ENCODE results near the gene PPP1R14C. TPM values are rescaled to one million over a fixed set of nuclear protein-coding genes. Genes with fewer than 3 reads are reported as not detected.

The PPP1R14C gene
- total RNA-seq, 1 donor from 2014 or later: 0.46 TPM

DNA sequence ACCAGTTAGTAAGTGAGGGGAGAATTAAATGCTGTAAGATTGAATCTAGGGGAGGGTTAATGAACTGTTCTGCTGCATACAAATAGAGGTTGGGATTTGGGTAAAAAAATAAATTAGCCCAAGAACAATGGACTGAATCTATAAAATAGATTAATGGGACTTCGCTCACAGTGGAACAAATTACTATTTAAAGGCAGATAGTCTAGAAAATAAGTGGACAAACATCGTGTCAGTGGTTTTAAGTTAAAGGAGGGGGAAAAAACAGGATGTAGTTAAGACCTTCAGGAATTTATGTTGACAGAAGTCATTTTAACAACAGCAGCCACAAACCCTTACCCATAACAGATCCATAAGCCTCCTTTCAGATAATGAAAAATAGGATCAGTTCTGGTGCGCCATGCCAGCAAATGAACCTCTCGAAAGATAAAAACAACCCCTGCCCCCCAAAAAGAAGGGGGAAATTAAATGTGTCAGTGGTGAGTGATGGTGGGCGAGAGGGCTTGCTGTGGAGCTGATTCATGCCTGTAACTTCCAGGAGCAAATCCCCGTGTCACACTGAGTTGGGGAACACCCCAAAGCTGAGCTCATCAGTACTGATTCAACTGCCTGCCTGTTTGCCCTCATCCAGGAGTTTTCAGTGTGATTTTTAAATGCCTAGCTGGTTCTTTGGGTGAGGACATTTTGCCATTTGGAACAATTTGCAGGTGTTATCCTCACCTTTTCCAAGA is 86.8 kb downstream of the PPP1R14C start:
- no peaks in the 10 kb centered on the region for H3K4me1 Mint-ChIP-seq (ENCODE audit: unreplicated experiment)
- H3K4me3 Mint-ChIP-seq (ENCODE audit: unreplicated experiment): no peak overlapping the region
- no peak for DNase-seq (ENCODE audit: extremely low spot score, unreplicated experiment)
- peaks cover 7% of the 10 kb centered on the region for H3K9me3 Mint-ChIP-seq (ENCODE audit: unreplicated experiment)
- TF ChIP-seq CTCF (IDR thresholded peaks at IDR 0.05): no peak
- no peak overlapping the region for H3K27ac Mint-ChIP-seq (ENCODE audit: unreplicated experiment)
- H3K27me3 Mint-ChIP-seq (ENCODE audit: unreplicated experiment): peaks cover 5% of the 10 kb centered on the region
- H3K36me3 Mint-ChIP-seq (ENCODE audit: unreplicated experiment): no peaks in the 10 kb centered on the region

DNA sequence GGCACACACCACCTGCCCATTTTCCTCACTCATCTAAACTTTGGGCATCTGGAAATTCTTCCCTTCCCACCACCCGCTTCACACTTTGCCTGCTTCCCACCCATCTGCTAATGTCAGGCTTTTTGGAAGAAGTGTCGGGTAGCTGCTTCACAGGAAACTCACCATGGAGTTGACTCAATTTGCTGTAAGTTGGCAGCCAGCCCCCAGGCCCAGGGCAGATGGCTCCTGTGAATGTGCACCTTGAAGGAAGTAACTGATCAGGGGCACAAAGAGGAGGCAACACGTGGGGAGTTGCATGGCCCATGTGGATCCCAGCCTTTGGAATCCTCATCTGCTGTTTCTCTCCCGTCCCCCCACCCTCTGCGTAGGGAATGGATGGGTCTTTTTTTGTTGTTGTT is 87.3 kb downstream of the PPP1R14C start:
- no peak for DNase-seq (ENCODE audit: extremely low spot score, unreplicated experiment)
- no peak for TF ChIP-seq CTCF (IDR thresholded peaks at IDR 0.05)
- Mint-ChIP-seq H3K4me1 (ENCODE audit: unreplicated experiment) (no peaks in the 10 kb centered on the region), H3K27ac (ENCODE audit: unreplicated experiment) (no peak overlapping the region), H3K4me3 (ENCODE audit: unreplicated experiment) (no peak overlapping the region), H3K9me3 (ENCODE audit: unreplicated experiment) (peaks cover 7% of the 10 kb centered on the region), H3K27me3 (ENCODE audit: unreplicated experiment) (peaks cover 5% of the 10 kb centered on the region), H3K36me3 (ENCODE audit: unreplicated experiment) (no peaks in the 10 kb centered on the region)

DNA sequence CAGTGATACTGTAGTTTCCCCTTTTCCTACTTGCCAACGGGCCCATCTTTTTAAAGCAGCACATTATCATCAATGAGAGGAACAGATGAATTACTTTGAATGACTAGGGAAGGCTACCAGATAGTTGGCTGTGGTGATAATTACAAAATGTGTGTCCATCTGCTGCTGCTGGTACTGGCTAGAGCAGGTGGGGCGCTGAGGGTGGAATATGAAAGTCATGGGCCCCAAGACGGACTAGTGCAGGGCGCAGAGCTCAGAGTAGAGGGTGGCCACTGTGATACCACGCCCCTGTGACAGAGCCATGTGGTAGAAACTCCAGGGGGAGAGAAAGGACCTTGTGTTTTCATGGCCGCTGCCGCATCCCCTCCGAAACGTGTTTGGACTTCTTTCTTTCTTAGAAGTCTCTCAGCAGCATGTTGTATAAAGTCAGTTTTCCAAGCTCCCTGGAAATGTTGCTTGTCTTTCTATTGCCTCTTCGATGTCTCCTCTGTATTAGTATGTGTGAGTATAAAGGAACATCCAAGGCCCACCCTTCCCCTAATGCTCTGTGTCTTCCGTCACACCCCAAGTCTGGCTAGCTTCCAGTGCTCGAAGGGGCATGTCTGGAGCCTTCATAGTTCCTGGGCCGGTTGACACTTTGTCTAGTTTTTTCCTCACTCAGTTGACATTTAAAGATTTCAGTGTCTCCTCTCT is 88.1 kb downstream of the PPP1R14C start:
- H3K4me3 Mint-ChIP-seq (ENCODE audit: unreplicated experiment): no peak overlapping the region
- peaks cover 5% of the 10 kb centered on the region for H3K27me3 Mint-ChIP-seq (ENCODE audit: unreplicated experiment)
- no peak overlapping the region for H3K27ac Mint-ChIP-seq (ENCODE audit: unreplicated experiment)
- no peaks in the 10 kb centered on the region for H3K4me1 Mint-ChIP-seq (ENCODE audit: unreplicated experiment)
- TF ChIP-seq CTCF (IDR thresholded peaks at IDR 0.05): no peak
- peaks cover 7% of the 10 kb centered on the region for H3K9me3 Mint-ChIP-seq (ENCODE audit: unreplicated experiment)
- no peak for DNase-seq (ENCODE audit: extremely low spot score, unreplicated experiment)
- H3K36me3 Mint-ChIP-seq (ENCODE audit: unreplicated experiment): no peaks in the 10 kb centered on the region

GRCh38 chr6:150231525-150231850 is 88.6 kb downstream of the PPP1R14C start:
- Mint-ChIP-seq H3K9me3 (ENCODE audit: unreplicated experiment) (peaks cover 7% of the 10 kb centered on the region), H3K27ac (ENCODE audit: unreplicated experiment) (no peak overlapping the region), H3K27me3 (ENCODE audit: unreplicated experiment) (peaks cover 5% of the 10 kb centered on the region), H3K4me3 (ENCODE audit: unreplicated experiment) (no peak overlapping the region), H3K4me1 (ENCODE audit: unreplicated experiment) (no peaks in the 10 kb centered on the region), H3K36me3 (ENCODE audit: unreplicated experiment) (no peaks in the 10 kb centered on the region)
- no peak for DNase-seq (ENCODE audit: extremely low spot score, unreplicated experiment)
- no peak for TF ChIP-seq CTCF (IDR thresholded peaks at IDR 0.05)

- H3K9me3 Mint-ChIP-seq (ENCODE audit: unreplicated experiment): peaks cover 11% of the 10 kb centered on the region
- no peak for TF ChIP-seq CTCF (IDR thresholded peaks at IDR 0.05)
- peaks cover 2% of the 10 kb centered on the region for H3K4me1 Mint-ChIP-seq (ENCODE audit: unreplicated experiment)
- no peak overlapping the region for H3K4me3 Mint-ChIP-seq (ENCODE audit: unreplicated experiment)
- H3K27me3 Mint-ChIP-seq (ENCODE audit: unreplicated experiment): no peaks in the 10 kb centered on the region
- no peak for DNase-seq (ENCODE audit: extremely low spot score, unreplicated experiment)
- H3K36me3 Mint-ChIP-seq (ENCODE audit: unreplicated experiment): no peaks in the 10 kb centered on the region
- no peak overlapping the region for H3K27ac Mint-ChIP-seq (ENCODE audit: unreplicated experiment)
Measured at GRCh38 chr6:150233843-150234269, 91.0 kb downstream of the PPP1R14C start.
